DOHH2 (cell line): ENCODE data around the gene LRGUK.
A peak's percentile ranks its signal among the peaks of the same experiment; 100 is the strongest.

Source experiments
- H3F3A ChIP-seq: fragments of 200-600 bp; sonication (generic), shearing (Covaris generic); 2 replicates; pipeline ENCODE4 v1.6.0; 2016; ENCODE audit warnings: antibody characterized with exemption, mild to moderate bottlenecking; ENCODE audit not compliant: control insufficient read depth, insufficient read depth
- H3K27ac ChIP-seq: fragments of 200-600 bp; sonication (generic); 2 replicates; pipeline ENCODE4 v1.5.1; 2014; ENCODE audit warnings: low read depth, mild to moderate bottlenecking, low read length, moderate library complexity
- H3K27me3 ChIP-seq: fragments of 200-600 bp; sonication (generic); 2 replicates; pipeline ENCODE4 v1.6.1; 2014; ENCODE audit warnings: mild to moderate bottlenecking, low read length, mixed read lengths; ENCODE audit not compliant: control insufficient read depth
- H3K36me3 ChIP-seq: fragments of 200-600 bp; sonication (generic); 2 replicates; pipeline ENCODE4 v1.6.1; 2014; ENCODE audit warnings: mild to moderate bottlenecking, low read length, moderate library complexity, mixed read lengths; ENCODE audit not compliant: control insufficient read depth
- H3K4me1 ChIP-seq: fragments of 200-600 bp; sonication (generic); 2 replicates; pipeline ENCODE4 v1.6.1; 2014; ENCODE audit warnings: mild to moderate bottlenecking, low read length, mixed read lengths; ENCODE audit not compliant: control insufficient read depth
- H3K4me2 ChIP-seq: fragments of 200-600 bp; sonication (generic); 2 replicates; pipeline ENCODE4 v1.6.0; 2014; ENCODE audit warnings: mild to moderate bottlenecking, low read length, moderate library complexity
- H3K4me3 ChIP-seq: fragments of 200-600 bp; sonication (generic); 2 replicates; pipeline ENCODE4 v1.5.1; 2014; ENCODE audit warnings: mild to moderate bottlenecking, low read length, mixed read lengths
- H3K79me2 ChIP-seq: fragments of 200-600 bp; sonication (generic); 2 replicates; pipeline ENCODE4 v1.6.1; 2014; ENCODE audit warnings: mild to moderate bottlenecking, low read length, mixed read lengths; ENCODE audit not compliant: control insufficient read depth
- H3K9me2 ChIP-seq: fragments of 200-600 bp; sonication (generic); replicated peaks from 2 replicates; pipeline ENCODE4 v1.6.1; 2014; ENCODE audit warnings: mild to moderate bottlenecking, low read length, mixed read lengths; ENCODE audit not compliant: control insufficient read depth
- H3K9me3 ChIP-seq: fragments of 200-600 bp; sonication (generic); 2 replicates; pipeline ENCODE4 v1.6.1; 2014; ENCODE audit warnings: antibody characterized with exemption, low read length, mixed read lengths; ENCODE audit not compliant: control insufficient read depth, insufficient read depth
- H4K20me1 ChIP-seq: fragments of 200-600 bp; sonication (generic); 2 replicates; pipeline ENCODE4 v1.6.0; 2014; ENCODE audit warnings: low read depth, mild to moderate bottlenecking, antibody characterized with exemption, low read length, moderate library complexity; ENCODE audit not compliant: control insufficient read depth, insufficient read depth
- CTCF ChIP-seq: fragments of 200-600 bp; sonication (generic); IDR thresholded peaks from one replicate; pipeline ENCODE4 v1.5.1; 2014; ENCODE audit warnings: antibody characterized with exemption, mild to moderate bottlenecking, low read depth, low read length; ENCODE audit not compliant: poor library complexity, severe bottlenecking
- EZH2phosphoT487 ChIP-seq: fragments of 200-600 bp; sonication (generic); IDR thresholded peaks from 2 replicates; pipeline ENCODE4 v1.6.1; 2017; ENCODE audit warnings: borderline replicate concordance, mild to moderate bottlenecking, antibody characterized with exemption, low read length, moderate library complexity, mixed read lengths

The LRGUK gene

GRCh38 chr7:134234216-134234615, 107.1 kb downstream of the LRGUK start:
- no peak overlapping the region for H3K4me2 ChIP-seq
- H3K4me3 ChIP-seq = no peak overlapping the region
- H3K9me3 ChIP-seq = no peaks in the 10 kb centered on the region
- no peaks in the 10 kb centered on the region for H3K79me2 ChIP-seq
- no peak for TF ChIP-seq EZH2phosphoT487
- no peak for TF ChIP-seq CTCF
- no peak overlapping the region for H3K27ac ChIP-seq
- H3K4me1 ChIP-seq = no peaks in the 10 kb centered on the region
- no peaks in the 10 kb centered on the region for H3K36me3 ChIP-seq
- H4K20me1 ChIP-seq = no peaks in the 10 kb centered on the region
- no peaks in the 10 kb centered on the region for H3K9me2 ChIP-seq
- no peaks in the 10 kb centered on the region for H3F3A ChIP-seq
- H3K27me3 ChIP-seq = no peaks in the 10 kb centered on the region

GRCh38 chr7:134245253-134245652, 118.1 kb downstream of the LRGUK start:
- Histone ChIP-seq H3K27me3 (no peaks in the 10 kb centered on the region), H3K4me1 (peaks cover 37% of the 10 kb centered on the region), H3K9me3 (no peaks in the 10 kb centered on the region), H3F3A (0 out of 2 replicates have a peak, but pooled peaks cover 2% of the 10 kb centered on the region), H3K27ac (peak overlapping the region; percentile 74), H3K79me2 (no peaks in the 10 kb centered on the region), H3K9me2 (no peaks in the 10 kb centered on the region), H3K4me2 (peak overlapping the region; percentile 47), H4K20me1 (no peaks in the 10 kb centered on the region), H3K36me3 (no peaks in the 10 kb centered on the region), H3K4me3 (peak overlapping the region; percentile 41)
- TF ChIP-seq CTCF (no peak), EZH2phosphoT487 (no peak)

GRCh38 chr7:134246347-134246746, 119.2 kb downstream of the LRGUK start:
- H3K79me2 ChIP-seq = no peaks in the 10 kb centered on the region
- H3F3A ChIP-seq = 0 out of 2 replicates have a peak, but pooled peaks cover 2% of the 10 kb centered on the region
- H3K4me2 ChIP-seq = peak overlapping the region; percentile 47
- H3K27me3 ChIP-seq = no peaks in the 10 kb centered on the region
- no peaks in the 10 kb centered on the region for H3K36me3 ChIP-seq
- no peaks in the 10 kb centered on the region for H3K9me2 ChIP-seq
- peak overlapping the region; percentile 41 for H3K4me3 ChIP-seq
- no peak for TF ChIP-seq CTCF
- no peak for TF ChIP-seq EZH2phosphoT487
- peaks cover 37% of the 10 kb centered on the region for H3K4me1 ChIP-seq
- H3K27ac ChIP-seq = peak overlapping the region; percentile 74
- no peaks in the 10 kb centered on the region for H4K20me1 ChIP-seq
- no peaks in the 10 kb centered on the region for H3K9me3 ChIP-seq

- Histone ChIP-seq H4K20me1 (no peaks in the 10 kb centered on the region), H3K4me3 (peak overlapping the region; percentile 41), H3K36me3 (no peaks in the 10 kb centered on the region), H3F3A (0 out of 2 replicates have a peak, but pooled peaks cover 2% of the 10 kb centered on the region), H3K79me2 (no peaks in the 10 kb centered on the region), H3K27ac (peak overlapping the region; percentile 74), H3K9me2 (no peaks in the 10 kb centered on the region), H3K9me3 (no peaks in the 10 kb centered on the region), H3K4me2 (peak overlapping the region; percentile 47), H3K27me3 (no peaks in the 10 kb centered on the region), H3K4me1 (peaks cover 37% of the 10 kb centered on the region)
- TF ChIP-seq CTCF (no peak), EZH2phosphoT487 (no peak)
Measured at GRCh38 chr7:134246761-134247160, 119.6 kb downstream of the LRGUK start.
